H9 (cell line): ENCODE data around the gene INVS. TPM values are rescaled to one million over a fixed set of nuclear protein-coding genes. Genes with fewer than 3 reads are reported as not detected.

Experiments used
- DNase-seq: peaks from one replicate; pipeline ENCODE4 v3.0.0-alpha.2; 2017
- H2AFZ ChIP-seq: one replicate; pipeline ENCODE4 v1.6.1; 2013; ENCODE audit warnings: mild to moderate bottlenecking, low read length, control low read depth, moderate library complexity
- H2AK5ac ChIP-seq: 2 replicates; pipeline ENCODE4 v1.6.1; 2013; ENCODE audit warnings: low read length, control low read depth, mixed read lengths; ENCODE audit not compliant: insufficient read length
- H2BK120ac ChIP-seq: one replicate; pipeline ENCODE4 v1.6.1; 2013; ENCODE audit warnings: low read depth, mild to moderate bottlenecking, low read length, control low read depth, inconsistent platforms; ENCODE audit not compliant: poor library complexity, severe bottlenecking
- H2BK12ac ChIP-seq: 2 replicates; pipeline ENCODE4 v1.6.1; 2013; ENCODE audit warnings: low read length, control low read depth, mixed read lengths, low read depth; ENCODE audit not compliant: insufficient read length
- H2BK15ac ChIP-seq: 2 replicates; pipeline ENCODE4 v1.6.1; 2013; ENCODE audit warnings: low read depth, low read length, control low read depth
- H2BK20ac ChIP-seq: one replicate; pipeline ENCODE4 v1.6.1; 2013; ENCODE audit warnings: low read depth, mild to moderate bottlenecking, low read length, control low read depth, inconsistent platforms; ENCODE audit not compliant: poor library complexity, severe bottlenecking
- H2BK5ac ChIP-seq: 2 replicates; pipeline ENCODE4 v1.6.1; 2013; ENCODE audit warnings: low read length, control low read depth, mixed read lengths; ENCODE audit not compliant: insufficient read length
- H3K14ac ChIP-seq: 2 replicates; pipeline ENCODE4 v1.6.1; 2013; ENCODE audit warnings: low read length, control low read depth; ENCODE audit not compliant: insufficient read depth
- H3K18ac ChIP-seq: 2 replicates; pipeline ENCODE4 v1.6.1; 2013; ENCODE audit warnings: low read depth, mild to moderate bottlenecking, mixed read lengths, low read length, control low read depth; ENCODE audit not compliant: insufficient read length
- H3K23ac ChIP-seq: 2 replicates; pipeline ENCODE4 v1.6.1; 2013; ENCODE audit warnings: low read length, control low read depth, mixed read lengths, low read depth; ENCODE audit not compliant: insufficient read length
- H3K23me2 ChIP-seq: 2 replicates; pipeline ENCODE4 v1.6.1; 2013; ENCODE audit warnings: low read depth, mild to moderate bottlenecking, mixed read lengths, low read length, control low read depth; ENCODE audit not compliant: insufficient read length, poor library complexity, severe bottlenecking
- H3K27ac ChIP-seq: 2 replicates; pipeline ENCODE4 v1.5.1; 2013; ENCODE audit warnings: low read length, control low read depth, mixed read lengths, low read depth; ENCODE audit not compliant: insufficient read length
- H3K27me3 ChIP-seq: 2 replicates; pipeline ENCODE4 v1.6.1; 2013; ENCODE audit warnings: low read length, control low read depth, inconsistent platforms; ENCODE audit not compliant: insufficient read depth
- H3K4ac ChIP-seq: 2 replicates; pipeline ENCODE4 v1.6.1; 2013; ENCODE audit warnings: low read depth, mild to moderate bottlenecking, control low read depth, inconsistent platforms, low read length, moderate library complexity
- H3K4me1 ChIP-seq: 2 replicates; pipeline ENCODE4 v1.6.1; 2013; ENCODE audit warnings: low read length, control low read depth, inconsistent platforms; ENCODE audit not compliant: insufficient read depth
- H3K4me2 ChIP-seq: 2 replicates; pipeline ENCODE4 v1.6.1; 2013; ENCODE audit warnings: low read length, control low read depth, mixed read lengths; ENCODE audit not compliant: insufficient read length, insufficient read depth
- H3K56ac ChIP-seq: 2 replicates; pipeline ENCODE4 v1.6.1; 2013; ENCODE audit warnings: low read depth, mild to moderate bottlenecking, mixed read lengths, low read length, control low read depth; ENCODE audit not compliant: insufficient read length
- H3K79me1 ChIP-seq: 2 replicates; pipeline ENCODE4 v1.6.1; 2013; ENCODE audit warnings: low read depth, mild to moderate bottlenecking, moderate library complexity, low read length, control low read depth, inconsistent platforms; ENCODE audit not compliant: insufficient read depth, poor library complexity, severe bottlenecking
- H3K79me2 ChIP-seq: 2 replicates; pipeline ENCODE4 v1.6.1; 2013; ENCODE audit warnings: low read length, control low read depth, inconsistent platforms; ENCODE audit not compliant: insufficient read depth
- H3K9ac ChIP-seq: 2 replicates; pipeline ENCODE4 v1.6.1; 2013; ENCODE audit warnings: low read length, control low read depth, mixed read lengths; ENCODE audit not compliant: insufficient read length; ENCODE audit errors: extremely low read depth
- H3K9me3 ChIP-seq: one replicate; pipeline ENCODE4 v1.6.1; 2013; ENCODE audit warnings: low read depth, low read length, inconsistent platforms; ENCODE audit not compliant: control insufficient read depth
- H3T11ph ChIP-seq: one replicate; pipeline ENCODE4 v1.6.1; 2013; ENCODE audit warnings: mild to moderate bottlenecking, low read length, control low read depth, inconsistent platforms
- H4K20me1 ChIP-seq: one replicate; pipeline ENCODE4 v1.6.1; 2013; ENCODE audit not compliant: control insufficient read depth, insufficient read length, insufficient read depth
- H4K5ac ChIP-seq: 2 replicates; pipeline ENCODE4 v1.6.1; 2013; ENCODE audit warnings: low read depth, mild to moderate bottlenecking, mixed read lengths, low read length, control low read depth; ENCODE audit not compliant: insufficient read length
- H4K8ac ChIP-seq: replicated peaks from 2 replicates; pipeline ENCODE4 v1.6.1; 2013; ENCODE audit warnings: low read length, control low read depth, mixed read lengths, low read depth; ENCODE audit not compliant: insufficient read length
- H4K91ac ChIP-seq: 2 replicates; pipeline ENCODE4 v1.6.1; 2013; ENCODE audit warnings: low read depth, mild to moderate bottlenecking, moderate library complexity, mixed read lengths, low read length, control low read depth; ENCODE audit not compliant: insufficient read length
- H3K27ac Mint-ChIP-seq, 3 experiments: 2 replicates in 2 of 3; 3 replicates in 1 of 3; pipeline ENCODE4 v1.8.0; 2020 to 2021; ENCODE audit warnings: mixed read lengths in 3 of 3, mild to moderate bottlenecking in 1 of 3, moderate library complexity in 1 of 3
- H3K27me3 Mint-ChIP-seq: 2 replicates; pipeline ENCODE4 v1.8.0; 2021; ENCODE audit warnings: low read depth, mild to moderate bottlenecking, moderate library complexity, mixed read lengths
- H3K36me3 Mint-ChIP-seq, 3 experiments: 2 replicates in 2 of 3; 3 replicates in 1 of 3; pipeline ENCODE4 v1.8.0; 2020 to 2021; ENCODE audit warnings: low read depth in 3 of 3, mixed read lengths in 3 of 3; ENCODE audit not compliant: insufficient read depth in 1 of 3
- H3K4me1 Mint-ChIP-seq, 2 experiments: 2 replicates each; pipeline ENCODE4 v1.8.0; 2020; ENCODE audit warnings: mixed read lengths in 2 of 2
- H3K4me3 Mint-ChIP-seq, 2 experiments: 2 replicates in 1 of 2; 3 replicates in 1 of 2; pipeline ENCODE4 v1.8.0; 2020 to 2021; ENCODE audit warnings: mild to moderate bottlenecking in 2 of 2, mixed read lengths in 2 of 2, moderate library complexity in 1 of 2
- H3K9me3 Mint-ChIP-seq, 2 experiments: 2 replicates in 1 of 2; 3 replicates in 1 of 2; pipeline ENCODE4 v1.8.0; 2020; ENCODE audit warnings: mild to moderate bottlenecking in 2 of 2, mixed read lengths in 2 of 2, moderate library complexity in 1 of 2
- WGBS: extraction: QIAGEN DNeasy Blood & Tissue Kit; methylation state at CpG from one replicate; pipeline ENCODE4 v1.1.7; 2013; ENCODE audit warnings: missing lambda C conversion rate, low lambda C conversion rate, mixed read lengths; ENCODE audit not compliant: insufficient read length; ENCODE audit errors: extremely low coverage; 5-methylcytosine and 5-hydroxymethylcytosine counted together
- total RNA-seq: library from RNA; stranded (reverse); gene quantifications from 2 replicates; pipeline ENCODE4 v1.2.1, GENCODE V29; 2021
- TF ChIP-seq, protein P1 (sequence below): fragments of 200-600 bp; sonication (generic); conservative IDR thresholded peaks from 3 replicates; pipeline ENCODE4 v1.8.0; 2021; ENCODE audit warnings: antibody characterized with exemption, mild to moderate bottlenecking

INVS gene
- total RNA-seq, 1 experiment from 2014 or later = 7.5 TPM

DNA sequence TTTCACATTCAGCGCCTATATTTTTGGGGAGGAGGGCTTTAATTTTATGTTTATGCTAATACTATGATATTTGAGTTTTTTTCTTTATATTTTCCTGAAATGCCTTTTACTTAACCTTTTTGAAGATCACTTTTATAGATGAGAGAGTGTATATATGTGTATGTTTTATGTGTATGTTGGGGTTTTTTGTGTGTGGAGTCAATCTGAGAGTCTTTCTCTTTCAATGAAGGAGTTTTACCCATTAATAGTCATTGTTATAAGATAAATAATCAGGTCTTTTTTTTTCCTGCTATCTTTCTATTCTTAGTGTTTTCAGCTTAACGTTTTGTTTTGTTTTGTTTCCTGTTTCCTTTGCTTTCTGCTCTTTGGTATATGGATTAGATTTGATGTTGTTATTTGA is 141.5 kb downstream of the INVS start:
- Histone ChIP-seq H4K5ac (no peak overlapping the region), H2BK12ac (no peak overlapping the region), H3K4ac (no peak overlapping the region), H3K79me2 (no peaks in the 10 kb centered on the region), H3K4me1 (no peaks in the 10 kb centered on the region), H3K79me1 (no peaks in the 10 kb centered on the region), H2BK15ac (no peak overlapping the region), H2BK20ac (no peak overlapping the region), H3K4me2 (no peak overlapping the region), H3K23me2 (no peaks in the 10 kb centered on the region), H2BK5ac (no peak overlapping the region), H2AFZ (no peak overlapping the region), H3K27me3 (no peaks in the 10 kb centered on the region), H3K9me3 (no peaks in the 10 kb centered on the region), H3K9ac (no peak overlapping the region), H3K27ac (no peak overlapping the region), H4K8ac (no peak overlapping the region), H4K20me1 (no peaks in the 10 kb centered on the region), H2AK5ac (no peak overlapping the region), H3K14ac (no peak overlapping the region), H4K91ac (no peak overlapping the region), H3K23ac (no peak overlapping the region), H3K56ac (no peak overlapping the region), H3T11ph (no peak overlapping the region), H2BK120ac (no peak overlapping the region), H3K18ac (no peak overlapping the region)
- H3K36me3 Mint-ChIP-seq = peaks cover 9 to 13% (median 13%) of the 10 kb centered on the region in 3 experiments
- no peak for DNase-seq
- no CpG with 5 or more reads among the region's 2 CpGs for WGBS
- H3K4me3 Mint-ChIP-seq = no peak overlapping the region
- TF ChIP-seq, protein P1, sequence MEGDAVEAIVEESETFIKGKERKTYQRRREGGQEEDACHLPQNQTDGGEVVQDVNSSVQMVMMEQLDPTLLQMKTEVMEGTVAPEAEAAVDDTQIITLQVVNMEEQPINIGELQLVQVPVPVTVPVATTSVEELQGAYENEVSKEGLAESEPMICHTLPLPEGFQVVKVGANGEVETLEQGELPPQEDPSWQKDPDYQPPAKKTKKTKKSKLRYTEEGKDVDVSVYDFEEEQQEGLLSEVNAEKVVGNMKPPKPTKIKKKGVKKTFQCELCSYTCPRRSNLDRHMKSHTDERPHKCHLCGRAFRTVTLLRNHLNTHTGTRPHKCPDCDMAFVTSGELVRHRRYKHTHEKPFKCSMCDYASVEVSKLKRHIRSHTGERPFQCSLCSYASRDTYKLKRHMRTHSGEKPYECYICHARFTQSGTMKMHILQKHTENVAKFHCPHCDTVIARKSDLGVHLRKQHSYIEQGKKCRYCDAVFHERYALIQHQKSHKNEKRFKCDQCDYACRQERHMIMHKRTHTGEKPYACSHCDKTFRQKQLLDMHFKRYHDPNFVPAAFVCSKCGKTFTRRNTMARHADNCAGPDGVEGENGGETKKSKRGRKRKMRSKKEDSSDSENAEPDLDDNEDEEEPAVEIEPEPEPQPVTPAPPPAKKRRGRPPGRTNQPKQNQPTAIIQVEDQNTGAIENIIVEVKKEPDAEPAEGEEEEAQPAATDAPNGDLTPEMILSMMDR = no peak
- peaks cover 5 to 12% of the 10 kb centered on the region in 2 experiments; a peak in 1 of 4 replicates for H3K4me1 Mint-ChIP-seq
- no peak overlapping the region; a peak in 1 of 7 replicates for H3K27ac Mint-ChIP-seq
- peaks cover 12 to 14% of the 10 kb centered on the region in 2 experiments; a peak in 4 of 5 replicates for H3K9me3 Mint-ChIP-seq
- H3K27me3 Mint-ChIP-seq = no peaks in the 10 kb centered on the region
